Common myeloid progenitor, CD34-positive (primary cell): ENCODE data around the gene ZNF808.
"Not testable (repeated sequence)": the region's sequence is repeated elsewhere in the genome, so short reads cannot be mapped to it uniquely, and the experiment has no call there.

Source experiments
- CTCF ChIA-PET: fragments of 350-600 bp; sonication (Branson Sonifier 250); formaldehyde crosslinking; loops from one replicate; lab custom pipeline; 2021; ENCODE audit warnings: antibody characterized with exemption; lab: Charles Lee
- POLR2A ChIA-PET: fragments of 350-600 bp; sonication (Branson Sonifier 250); formaldehyde crosslinking; loops from one replicate; lab custom pipeline; 2021; ENCODE audit warnings: antibody characterized with exemption; lab: Charles Lee
- DNase-seq, 3 donors: peaks; one replicate each; pipeline versions ENCODE4 v3.0.0 to v3.0.0-alpha.2; 2013
- H3K27ac ChIP-seq, 2 experiments: 1 replicate in 1 of 2; 2 replicates in 1 of 2; pipeline ENCODE4 v1.7.0; 2013; ENCODE audit warnings: inconsistent platforms in 2 of 2, low read length in 2 of 2, mild to moderate bottlenecking in 2 of 2, low read depth in 1 of 2, moderate library complexity in 1 of 2; ENCODE audit not compliant: severe bottlenecking in 2 of 2, insufficient read depth in 1 of 2, poor library complexity in 1 of 2
- H3K27me3 ChIP-seq, 5 experiments: replicated peaks in 2 of 5; 1 replicate in 3 of 5; 2 replicates in 2 of 5; pipeline versions ENCODE4 v1.6.1 to v1.7.0; 2013; ENCODE audit warnings: low read length in 4 of 5, mild to moderate bottlenecking in 2 of 5, moderate library complexity in 2 of 5, inconsistent platforms in 1 of 5; ENCODE audit not compliant: insufficient read depth in 5 of 5, control insufficient read depth in 4 of 5
- H3K36me3 ChIP-seq, 4 experiments: 1 replicate in 2 of 4; 2 replicates in 2 of 4; pipeline versions ENCODE4 v1.6.1 to v1.7.0; 2013; ENCODE audit warnings: low read length in 3 of 4, control low read depth in 1 of 4, mild to moderate bottlenecking in 1 of 4; ENCODE audit not compliant: control insufficient read depth in 4 of 4, insufficient read depth in 4 of 4
- H3K4me1 ChIP-seq, 4 experiments: 1 replicate in 3 of 4; 2 replicates in 1 of 4; pipeline versions ENCODE4 v1.6.1 to v1.7.1; 2013; ENCODE audit warnings: low read length in 3 of 4, mild to moderate bottlenecking in 3 of 4, control low read depth in 1 of 4, inconsistent platforms in 1 of 4, moderate library complexity in 1 of 4; ENCODE audit not compliant: control insufficient read depth in 4 of 4, insufficient read depth in 4 of 4; ENCODE audit errors: control extremely low read depth in 1 of 4
- H3K4me3 ChIP-seq, 7 experiments: 1 replicate in 4 of 7; 2 replicates in 3 of 7; pipeline versions ENCODE4 v1.5.1 to v1.7.0; 2013; ENCODE audit warnings: mild to moderate bottlenecking in 7 of 7, low read length in 6 of 7, moderate library complexity in 6 of 7, inconsistent platforms in 2 of 7, low read depth in 2 of 7, control low read depth in 1 of 7; ENCODE audit not compliant: insufficient read depth in 4 of 7, control insufficient read depth in 1 of 7; ENCODE audit errors: extremely low read depth in 1 of 7
- H3K9me3 ChIP-seq, 5 experiments: 1 replicate in 4 of 5; 2 replicates in 1 of 5; pipeline versions ENCODE4 v1.6.1 to v1.7.1; 2013; ENCODE audit warnings: low read length in 4 of 5, mild to moderate bottlenecking in 2 of 5, inconsistent platforms in 1 of 5, low read depth in 1 of 5, moderate library complexity in 1 of 5; ENCODE audit not compliant: control insufficient read depth in 4 of 5, insufficient read depth in 2 of 5; ENCODE audit errors: control extremely low read depth in 1 of 5
- WGBS: methylation state at CpG from one replicate; pipeline ENCODE4 v1.1.5; 2013; ENCODE audit not compliant: insufficient coverage; 5-methylcytosine and 5-hydroxymethylcytosine counted together

ZNF808 gene

GRCh38 chr19:52519175-52519574, 8.3 kb upstream of the ZNF808 start:
- H3K27ac ChIP-seq, POLR2A ChIA-PET: not testable (repeated sequence)
- 90% methylated on average over 2 of the region's 7 CpGs for WGBS

GRCh38 chr19:52520013-52520412, 7.5 kb upstream of the ZNF808 start:
- no peaks in the 10 kb centered on the region for H3K27me3 ChIP-seq
- no peak overlapping the region for H3K27ac ChIP-seq
- DNase-seq = no peak
- ChIA-PET POLR2A (no interaction called here), CTCF (no interaction called here)
- 83% methylated on average over 3 of the region's 4 CpGs for WGBS
- peaks cover 0 to 41% (median 35%) of the 10 kb centered on the region in 5 experiments for H3K9me3 ChIP-seq
- H3K4me1 ChIP-seq = no peaks in the 10 kb centered on the region
- H3K4me3 ChIP-seq = no peak overlapping the region
- H3K36me3 ChIP-seq = no peaks in the 10 kb centered on the region

More at GRCh38 chr19:52519175-52519574, 8.3 kb upstream of the ZNF808 start:
- H3K36me3 ChIP-seq, CTCF ChIA-PET, H3K4me3 ChIP-seq, H3K4me1 ChIP-seq, H3K27me3 ChIP-seq, DNase-seq: not testable (repeated sequence)
- peaks cover 0 to 37% (median 36%) of the 10 kb centered on the region in 5 experiments for H3K9me3 ChIP-seq

- H3K27ac ChIP-seq = no peak overlapping the region
- no peak overlapping the region for H3K4me3 ChIP-seq
- no peaks in the 10 kb centered on the region for H3K36me3 ChIP-seq
- peaks cover 0 to 29% (median 17%) of the 10 kb centered on the region in 5 experiments for H3K9me3 ChIP-seq
- 90% methylated on average over 7 of the region's 14 CpGs for WGBS
- H3K4me1 ChIP-seq = peaks cover 0 to 7% (median under 1%) of the 10 kb centered on the region in 4 experiments
- CTCF ChIA-PET = no interaction called here
- DNase-seq = no peak
- POLR2A ChIA-PET = no interaction called here
- H3K27me3 ChIP-seq = no peaks in the 10 kb centered on the region
These were observed 4.9 kb upstream of the ZNF808 start for GRCh38 chr19:52522551-52522950.

GRCh38 chr19:52524086-52524485, 3.4 kb upstream of the ZNF808 start:
- WGBS = 93% methylated on average over 19 of the region's 20 CpGs
- POLR2A ChIA-PET = no interaction called here
- Histone ChIP-seq H3K27ac (no peak overlapping the region), H3K9me3 (peaks cover 0 to 23% (median 12%) of the 10 kb centered on the region in 5 experiments), H3K27me3 (no peaks in the 10 kb centered on the region), H3K4me3 (no peak overlapping the region), H3K4me1 (peaks cover 4 to 15% (median 11%) of the 10 kb centered on the region in 4 experiments), H3K36me3 (no peaks in the 10 kb centered on the region)
- DNase-seq = no peak
- CTCF ChIA-PET = no interaction called here

- CTCF ChIA-PET = no interaction called here
- Histone ChIP-seq H3K4me1 (peaks cover 4 to 15% (median 11%) of the 10 kb centered on the region in 4 experiments), H3K9me3 (peaks cover 0 to 11% (median 4%) of the 10 kb centered on the region in 5 experiments), H3K27me3 (no peaks in the 10 kb centered on the region), H3K27ac (peak overlapping the region; percentile 94 to 98), H3K4me3 (peak overlapping the region; percentile 60 to 97 (median 85)), H3K36me3 (peaks cover 0 to 2% (median 1%) of the 10 kb centered on the region in 4 experiments)
- no peak for DNase-seq
- POLR2A ChIA-PET = no interaction called here
- WGBS = under 1% methylated on average over 23 of the region's 25 CpGs
These were observed 486 bp downstream of the ZNF808 start for GRCh38 chr19:52527956-52528351.

GRCh38 chr19:52532480-52532879, 5.0 kb downstream of the ZNF808 start:
- Histone ChIP-seq H3K4me3 (no peak overlapping the region), H3K4me1 (peaks cover 4 to 25% (median 21%) of the 10 kb centered on the region in 4 experiments), H3K9me3 (no peaks in the 10 kb centered on the region), H3K27ac (no peak overlapping the region), H3K27me3 (no peaks in the 10 kb centered on the region), H3K36me3 (peaks cover 0 to 8% (median 2%) of the 10 kb centered on the region in 4 experiments)
- no CpG with 5 or more reads among the region's 2 CpGs for WGBS
- ChIA-PET POLR2A (no interaction called here), CTCF (no interaction called here)
- no peak for DNase-seq

GRCh38 chr19:52533901-52534300, 6.4 kb downstream of the ZNF808 start:
- Histone ChIP-seq H3K9me3 (peaks cover 0 to 1% (median 0%) of the 10 kb centered on the region in 5 experiments), H3K36me3 (peaks cover 0 to 8% (median 2%) of the 10 kb centered on the region in 4 experiments), H3K27me3 (no peaks in the 10 kb centered on the region), H3K4me3 (no peak overlapping the region), H3K27ac (no peak overlapping the region), H3K4me1 (peaks cover 0 to 17% (median 10%) of the 10 kb centered on the region in 4 experiments)
- no peak for DNase-seq
- CTCF ChIA-PET = no interaction called here
- 97% methylated on average over 3 of the region's 5 CpGs for WGBS
- POLR2A ChIA-PET = no interaction called here
